Suprapubic skin (tissue), 4 donors: ENCODE data around the gene CLSTN2.

Source experiments
- CTCF ChIP-seq, 2 donors: fragments of 200-600 bp in 1 of 2; fragments of 450-650 bp in 1 of 2; sonication (generic) in 1 of 2; IDR thresholded peaks; one replicate each; pipeline ENCODE4 v1.5.1; 2016 to 2019; ENCODE audit warnings: antibody characterized with exemption in 2 of 2, mild to moderate bottlenecking in 1 of 2, moderate library complexity in 1 of 2
- EP300 ChIP-seq: sonication (generic); formaldehyde crosslinking; IDR thresholded peaks from one replicate; pipeline ENCODE4 v1.6.1; 2017; ENCODE audit warnings: antibody characterized with exemption
- POLR2A ChIP-seq, 2 donors: fragments of 450-650 bp; IDR thresholded peaks; one replicate each; pipeline ENCODE4 v1.6.1; 2017; ENCODE audit warnings: antibody characterized with exemption in 2 of 2, mild to moderate bottlenecking in 2 of 2, moderate library complexity in 2 of 2
- POLR2AphosphoS5 ChIP-seq, 3 donors: sonication (generic); formaldehyde crosslinking; IDR thresholded peaks; one replicate each; pipeline ENCODE4 v1.6.1; 2017; ENCODE audit warnings: antibody characterized with exemption in 3 of 3

DNA sequence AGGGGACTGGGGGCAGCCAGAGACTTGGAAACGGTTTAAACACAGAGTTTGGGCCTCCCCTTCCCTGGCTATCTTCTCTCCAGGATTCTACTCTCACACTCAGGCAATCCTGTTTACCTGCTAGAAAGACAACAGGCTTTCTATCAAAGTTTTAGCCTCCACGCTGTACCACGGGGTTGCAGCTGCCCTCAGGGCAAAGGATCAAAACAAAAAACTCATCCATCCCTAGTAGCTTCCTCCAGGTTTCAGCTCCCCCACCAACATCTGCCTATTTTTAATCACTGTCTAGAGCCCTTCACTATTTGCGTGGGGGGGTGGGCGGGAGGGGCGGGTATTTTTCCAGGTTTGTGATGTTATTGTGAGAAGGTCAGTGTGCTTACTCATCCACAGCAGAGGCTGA, 456.1 kb downstream of the CLSTN2 start:
- TF ChIP-seq CTCF (IDR thresholded peaks at IDR 0.05) (no peak), POLR2A (IDR thresholded peaks at IDR 0.05) (no peak), POLR2AphosphoS5 (IDR thresholded peaks at IDR 0.05) (no peak), EP300 (no peak)
